GM21447 (cell line): ENCODE measurements around the gene FER.
A peak's percentile ranks its signal among the peaks of the same experiment; 100 is the strongest.
"Not testable (repeated sequence)": the region's sequence is repeated elsewhere in the genome, so short reads cannot be mapped to it uniquely, and the experiment has no call there.

ENCODE experiments used
- ATAC-seq: cut with Tn5 transposase; IDR thresholded peaks from one replicate; pipeline ENCODE4 v1.9.1; 2021; ENCODE audit not compliant: unreplicated experiment

The FER gene

DNA sequence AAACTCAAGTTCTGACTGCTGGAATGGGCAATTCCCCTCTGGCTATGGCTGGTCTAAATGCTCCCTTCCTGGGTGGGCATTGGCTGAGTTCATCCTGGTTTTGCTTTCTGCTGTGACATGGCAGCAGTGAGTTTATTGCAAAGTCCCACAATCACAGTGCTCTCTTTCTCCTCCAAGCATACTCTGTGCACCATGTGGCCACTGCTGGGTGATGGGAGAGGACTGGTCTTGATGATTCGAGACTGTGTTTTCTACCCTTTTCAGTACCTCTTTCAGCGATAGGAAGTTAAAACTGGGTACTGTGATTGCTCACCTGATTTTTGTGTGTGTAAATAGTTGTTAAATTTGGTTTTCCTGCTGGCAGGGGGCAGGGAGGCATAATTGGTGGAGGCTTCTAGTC lies 49.7 kb downstream of the FER start:
- ATAC-seq: no peak

DNA sequence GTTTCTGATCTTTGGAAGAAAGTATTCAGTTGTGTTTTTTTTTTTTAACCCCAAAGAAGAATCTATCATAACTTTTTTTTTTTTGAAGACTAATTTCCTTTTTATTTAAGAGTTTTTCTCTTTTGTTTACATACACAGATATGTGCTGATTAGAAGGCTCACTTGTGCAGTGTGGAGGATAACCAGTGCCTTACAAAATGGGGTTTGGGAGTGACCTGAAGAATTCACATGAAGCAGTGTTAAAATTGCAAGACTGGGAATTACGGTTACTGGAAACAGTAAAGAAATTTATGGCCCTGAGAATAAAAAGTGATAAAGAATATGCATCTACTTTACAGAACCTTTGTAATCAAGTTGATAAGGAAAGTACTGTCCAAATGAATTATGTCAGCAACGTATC lies 50.3 kb downstream of the FER start:
- ATAC-seq: no peak

DNA sequence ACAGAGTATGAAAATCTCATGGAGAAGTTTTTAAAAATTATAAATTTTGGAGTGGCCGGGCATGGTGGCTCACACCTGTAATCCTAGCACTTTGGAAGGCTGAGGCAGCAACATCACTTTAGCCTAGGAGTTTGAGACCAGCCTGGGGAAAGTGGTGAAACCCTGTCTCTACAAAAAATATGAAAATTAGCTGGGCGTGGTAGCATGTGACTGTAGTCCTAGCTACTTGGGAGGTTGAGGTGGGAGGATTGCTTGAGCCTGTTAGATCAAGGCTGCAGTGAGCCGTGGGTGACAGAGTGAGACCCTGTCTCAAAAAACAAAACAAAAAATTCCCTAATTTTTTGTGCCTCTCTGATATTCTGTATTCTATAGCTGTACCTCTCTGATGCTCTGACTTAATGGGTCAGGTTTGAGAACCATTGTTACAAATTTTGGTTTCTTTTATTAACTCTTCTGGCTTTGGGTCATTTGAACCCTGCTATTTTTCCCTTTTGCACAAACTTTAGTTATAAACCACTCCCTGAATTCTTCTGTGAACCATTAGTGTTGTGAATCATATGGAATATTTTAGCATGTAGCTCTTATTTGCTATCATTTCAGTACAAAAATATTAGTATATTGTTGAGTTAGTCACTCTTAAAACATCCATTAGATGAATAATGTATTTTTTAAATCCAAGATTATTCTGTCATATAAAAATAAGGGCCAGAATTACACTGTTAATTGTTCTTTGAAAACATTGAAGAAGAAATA lies 51.0 kb downstream of the FER start:
- ATAC-seq: no peak

DNA sequence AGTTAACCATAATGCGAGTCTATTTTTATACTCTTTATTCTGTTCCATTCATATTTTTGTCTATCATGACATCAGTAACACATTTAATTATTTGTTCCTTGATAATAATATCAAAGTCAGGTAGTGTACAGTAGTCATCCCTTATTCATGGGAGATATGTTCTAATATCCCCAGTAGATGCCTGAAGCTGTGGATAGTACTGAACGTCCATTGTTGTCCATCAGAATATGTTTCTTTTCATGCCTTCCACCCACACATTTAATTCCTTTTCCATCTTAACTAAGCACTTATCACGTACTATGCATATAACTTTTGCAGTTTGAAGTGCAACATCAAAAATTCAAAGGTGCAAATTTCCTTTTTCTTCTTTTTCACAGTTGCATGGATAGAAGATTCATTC lies 53.6 kb downstream of the FER start:
- no peak for ATAC-seq

DNA sequence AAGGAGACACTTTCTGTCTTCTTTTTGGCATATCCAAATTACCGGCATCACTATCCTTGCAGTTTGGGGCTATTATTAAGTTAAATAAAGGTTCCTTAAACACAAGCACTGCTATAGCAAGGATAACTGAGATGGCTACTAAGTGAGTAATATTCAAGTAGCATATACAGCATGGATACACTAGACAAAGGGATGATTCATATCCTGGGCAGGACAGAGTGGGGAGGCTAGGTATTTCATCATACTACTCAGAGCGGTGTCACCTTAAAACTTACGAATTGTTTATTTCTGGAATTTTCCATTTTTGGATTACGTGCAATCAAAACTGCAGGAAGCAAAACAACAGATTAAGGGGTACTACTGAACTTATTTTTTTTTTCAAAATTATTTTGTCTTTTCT lies 54.1 kb downstream of the FER start:
- no peak for ATAC-seq

DNA sequence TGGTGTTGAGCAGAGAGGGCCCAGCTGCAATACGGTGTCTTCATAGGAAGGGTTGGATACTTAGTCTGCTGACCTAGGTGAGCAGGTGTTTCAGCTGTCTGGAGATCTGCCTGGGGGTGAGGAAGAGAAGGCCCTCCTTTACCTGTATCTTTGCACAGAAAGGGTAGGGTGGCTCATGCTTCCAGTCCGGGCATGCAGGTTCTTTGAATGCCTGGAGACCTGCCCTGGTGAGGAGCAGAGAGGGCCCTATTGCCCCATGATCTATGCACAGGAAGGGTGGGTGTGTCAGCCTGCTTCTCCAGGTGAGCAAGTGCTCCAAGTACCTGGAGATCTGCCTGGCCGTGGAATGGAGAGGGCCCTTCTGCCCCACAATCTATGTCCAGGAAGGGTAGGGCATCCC lies 63.0 kb downstream of the FER start:
- ATAC-seq: no peak

DNA sequence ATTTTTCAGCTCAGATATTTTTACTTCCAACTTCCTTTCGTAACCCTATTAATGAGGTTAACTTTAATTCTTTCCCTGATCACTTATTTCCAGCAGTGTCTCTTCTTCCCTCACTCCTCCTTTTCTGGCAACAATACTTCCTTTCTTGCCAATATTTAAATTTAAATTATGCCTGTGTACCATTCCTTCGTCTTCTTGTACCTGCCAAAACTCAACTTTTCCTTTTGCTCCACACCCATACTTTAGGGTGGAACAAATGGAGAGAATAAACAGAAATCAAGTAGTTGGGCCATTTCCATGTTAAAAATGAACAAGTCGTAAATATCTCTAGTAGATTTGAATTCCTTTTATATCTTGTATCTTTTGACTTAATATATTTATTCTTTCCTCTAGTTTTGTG lies 66.0 kb downstream of the FER start:
- no peak for ATAC-seq

DNA sequence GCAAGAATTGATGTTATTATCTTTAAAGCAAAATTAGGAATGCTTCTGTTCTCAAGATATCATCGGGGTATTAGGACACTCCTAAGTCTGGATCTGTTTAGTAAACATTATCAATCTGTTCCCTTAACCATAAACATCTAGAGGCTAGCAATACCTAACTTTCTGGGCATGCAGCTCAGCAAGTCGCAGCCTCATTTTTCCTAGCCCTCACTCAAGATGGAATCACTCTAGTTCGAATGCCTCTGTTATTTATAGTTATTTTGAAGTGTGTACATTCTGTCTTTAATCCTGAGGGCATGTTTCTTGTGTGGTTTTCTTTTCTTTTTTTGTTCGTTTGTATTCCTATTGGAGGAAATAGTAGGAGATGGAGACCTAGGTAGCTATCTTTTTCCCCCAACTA lies 66.9 kb downstream of the FER start:
- no peak for ATAC-seq

DNA sequence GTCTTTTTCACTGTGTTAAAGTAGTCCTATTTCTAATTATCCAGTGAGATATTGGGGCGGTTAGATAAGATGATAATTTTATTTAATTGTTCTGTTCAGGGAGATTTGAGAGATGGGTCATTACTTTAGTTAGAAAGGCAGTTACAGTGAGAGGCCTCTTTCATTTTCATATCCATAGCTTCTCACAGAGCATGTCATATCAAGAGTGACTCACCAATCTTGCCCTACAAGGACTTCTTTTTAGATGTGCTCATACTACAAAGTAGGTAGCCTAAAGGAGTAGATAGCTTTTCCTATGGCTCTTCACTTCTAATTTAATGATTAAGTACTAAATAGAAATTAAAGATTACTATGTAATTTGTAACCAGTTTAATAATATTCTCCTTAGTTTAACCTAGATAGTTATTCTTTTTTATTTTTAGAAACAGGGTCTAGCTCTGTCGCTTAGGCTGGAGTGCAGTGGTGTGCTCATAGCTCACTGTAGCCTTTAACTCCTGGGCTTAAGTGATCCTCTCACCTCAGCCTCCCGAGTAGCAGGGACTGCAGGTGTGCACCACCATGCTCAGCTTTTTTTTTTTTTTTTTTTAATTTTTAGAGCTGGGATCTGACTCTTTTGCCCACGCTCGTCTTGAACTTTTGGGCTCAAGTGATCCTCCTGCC lies 71.0 kb downstream of the FER start:
- ATAC-seq: peak; percentile 98

DNA sequence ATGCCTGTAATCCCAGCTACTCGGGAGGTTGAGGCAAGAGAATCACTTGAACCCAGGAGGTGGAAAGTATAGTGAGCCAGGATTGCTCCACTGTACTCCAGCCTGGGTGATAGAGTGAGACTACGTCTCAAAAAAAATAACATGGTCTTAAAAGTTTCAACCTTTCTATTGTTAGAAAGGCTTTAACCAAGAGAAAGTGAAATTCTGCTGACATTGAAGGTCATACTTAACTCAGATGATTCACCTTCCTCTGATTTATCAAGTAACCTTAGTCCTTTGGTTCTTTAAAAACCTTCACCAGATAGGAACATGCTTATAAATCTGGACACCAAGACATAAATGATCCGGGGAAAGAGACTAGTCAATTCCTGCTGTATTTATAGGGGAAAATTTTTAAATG lies 73.3 kb downstream of the FER start:
- ATAC-seq: no peak

DNA sequence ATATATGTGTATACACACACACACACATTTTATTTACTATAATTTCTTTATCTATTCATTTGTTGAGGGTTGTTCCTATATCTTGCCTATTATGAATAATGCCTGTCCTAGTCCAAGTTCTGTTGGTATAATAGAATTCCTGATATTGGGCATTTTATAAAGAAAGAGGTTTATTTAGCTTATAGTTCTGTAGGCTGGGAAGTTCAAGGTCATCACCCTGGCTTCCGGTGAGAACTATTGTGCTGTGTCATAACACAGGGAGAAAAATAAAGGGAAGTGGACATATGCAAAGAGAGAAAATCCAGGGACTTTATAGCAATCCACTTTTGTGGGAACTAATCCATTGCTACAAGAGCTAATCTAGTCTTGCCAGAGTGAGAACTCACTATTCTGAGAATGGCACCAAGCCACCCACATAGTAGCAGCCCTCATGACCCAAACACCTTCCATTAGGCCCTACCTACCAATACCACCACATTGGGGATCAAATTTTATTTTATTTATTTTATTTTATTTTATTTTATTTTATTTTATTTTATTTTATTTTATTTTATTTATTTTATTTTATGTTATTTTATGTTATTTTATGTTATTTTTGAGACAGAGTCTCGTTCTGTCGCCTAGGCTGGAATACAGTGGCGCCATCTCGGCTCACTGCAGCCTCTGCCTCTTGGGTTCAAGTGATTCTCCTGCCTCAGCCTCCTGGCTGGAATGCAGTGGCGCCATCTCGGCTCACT lies 74.7 kb downstream of the FER start:
- ATAC-seq: no peak

DNA sequence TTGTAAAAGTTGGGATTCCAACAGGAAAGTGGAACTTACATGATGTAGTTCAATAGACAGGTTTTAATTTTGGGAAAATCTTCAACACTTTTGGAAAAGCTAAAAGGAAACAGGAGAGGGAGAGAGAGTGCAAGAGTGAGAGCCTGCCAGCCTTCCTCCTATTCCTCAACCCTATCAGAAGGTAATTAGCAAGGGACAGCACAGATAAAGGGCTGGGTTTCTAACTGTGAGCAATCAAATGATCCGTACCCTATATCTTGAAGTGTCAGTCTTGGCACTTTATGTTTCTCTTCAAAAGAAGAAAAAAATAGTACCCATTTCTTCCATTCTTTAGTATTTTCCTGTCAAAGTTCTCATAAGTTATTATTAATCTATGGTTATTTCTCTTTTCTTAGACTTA lies 79.4 kb downstream of the FER start:
- no peak for ATAC-seq

DNA sequence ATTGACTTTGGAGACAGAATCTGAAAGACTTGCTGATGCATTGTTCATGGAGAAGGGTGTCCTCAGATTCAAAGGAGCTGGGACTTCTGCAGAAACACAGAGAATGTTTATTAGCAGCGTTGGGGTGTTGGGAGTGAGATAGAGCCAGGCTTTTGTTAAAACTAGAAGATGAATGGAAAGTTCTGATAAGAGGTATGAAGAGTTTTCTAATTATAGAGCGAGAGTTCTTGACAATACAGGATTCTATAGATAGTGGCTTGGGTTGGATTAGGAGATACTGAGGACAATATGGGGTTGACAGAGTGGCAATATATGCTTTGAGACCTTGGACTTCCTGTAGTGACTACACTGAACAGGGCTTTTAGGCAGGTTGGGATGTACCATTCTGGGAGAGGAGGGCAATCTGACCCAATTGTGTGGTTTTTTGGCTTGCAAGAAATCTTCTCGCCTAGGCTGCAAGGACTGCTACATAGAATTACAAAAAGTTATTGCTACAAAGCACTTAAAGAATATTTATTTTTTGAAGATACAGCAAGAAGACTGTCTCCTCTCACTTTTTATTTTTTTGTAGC lies 83.1 kb downstream of the FER start:
- ATAC-seq: no peak

DNA sequence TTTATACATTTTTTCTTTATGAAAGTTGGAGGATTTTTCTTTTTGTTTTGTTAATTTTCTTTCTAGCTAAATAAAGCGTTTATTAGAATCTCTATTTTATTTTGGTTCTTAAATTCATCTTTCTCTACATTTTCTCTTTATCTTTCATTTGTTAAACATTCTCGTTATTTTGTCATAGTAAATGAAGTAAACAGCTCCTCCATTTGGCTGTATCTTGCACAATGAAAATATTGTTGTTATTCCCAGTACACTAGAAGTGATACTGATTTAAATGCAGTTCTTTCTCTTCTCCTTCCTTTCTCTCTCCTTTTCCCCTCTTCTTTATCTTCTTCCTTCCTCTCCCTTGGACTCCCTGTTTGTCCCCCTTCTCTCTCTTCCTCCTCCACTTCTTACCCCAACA lies 88.8 kb downstream of the FER start:
- ATAC-seq: no peak

DNA sequence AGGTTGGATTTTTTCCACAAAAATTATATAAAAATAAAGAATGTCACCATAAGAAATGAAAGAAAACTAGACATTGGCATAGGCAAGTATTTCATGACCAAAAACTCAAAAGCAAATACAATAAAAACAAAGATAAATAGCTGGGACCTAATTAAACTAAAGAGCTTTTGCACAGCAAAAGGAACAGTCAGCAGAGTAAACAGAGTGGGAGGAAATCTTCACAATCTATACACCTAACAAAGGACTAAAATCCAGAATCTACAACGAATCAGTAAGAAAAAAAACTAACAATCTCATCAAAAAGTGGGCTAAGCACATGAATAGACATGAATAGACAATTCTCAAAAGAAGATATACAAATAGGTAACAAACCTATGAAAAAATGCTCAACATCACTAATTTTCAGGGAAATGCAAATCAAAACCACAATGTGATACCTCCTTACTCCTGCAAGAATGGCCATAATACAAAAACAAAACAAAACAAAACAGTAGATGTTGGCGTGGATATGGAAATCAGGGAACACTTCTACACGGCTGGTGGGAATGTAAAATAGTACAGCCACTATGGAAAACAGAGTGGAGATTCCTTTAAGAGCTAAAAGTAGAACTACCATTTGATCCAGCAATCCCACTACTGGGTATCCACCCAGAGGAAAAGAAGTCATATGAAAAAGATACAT lies 94.7 kb downstream of the FER start:
- not testable (repeated sequence) for ATAC-seq

DNA sequence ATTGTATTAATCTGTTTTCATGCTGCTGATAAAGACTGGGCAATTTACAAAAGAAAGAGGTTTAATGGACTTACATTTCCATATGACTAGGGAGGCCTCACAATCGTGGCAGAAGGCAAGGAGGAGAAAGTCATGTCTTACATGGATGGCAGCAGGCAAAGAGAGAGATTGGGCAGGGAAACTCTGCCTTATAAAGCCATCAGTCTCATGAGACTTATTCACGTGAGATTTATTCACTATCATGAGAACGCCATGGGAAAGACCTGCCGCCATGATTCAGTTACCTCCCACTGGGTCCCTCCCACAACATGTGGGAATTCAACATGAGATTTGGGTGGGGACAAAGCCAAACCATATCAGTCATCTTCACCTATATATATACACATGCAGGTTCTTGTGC lies 103.4 kb downstream of the FER start:
- not testable (repeated sequence) for ATAC-seq

DNA sequence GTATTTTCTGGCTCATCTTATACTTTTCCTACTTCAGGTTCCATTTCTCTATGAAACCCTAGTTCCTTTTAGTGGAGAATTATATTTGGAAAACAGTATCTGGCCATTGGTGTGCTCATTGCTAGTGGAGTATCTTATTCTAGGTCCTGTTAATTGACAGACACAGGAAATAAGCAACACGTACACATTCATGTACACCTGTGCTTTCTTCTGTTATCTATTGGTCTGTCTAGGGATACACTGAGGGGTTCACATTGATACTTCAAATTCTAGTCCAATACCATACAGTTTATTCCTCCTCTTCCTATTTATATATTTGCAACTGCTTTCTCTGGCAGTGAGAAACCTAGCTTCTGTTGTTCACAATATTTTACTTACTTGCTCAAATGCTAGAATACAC lies 110.2 kb downstream of the FER start:
- no peak for ATAC-seq

DNA sequence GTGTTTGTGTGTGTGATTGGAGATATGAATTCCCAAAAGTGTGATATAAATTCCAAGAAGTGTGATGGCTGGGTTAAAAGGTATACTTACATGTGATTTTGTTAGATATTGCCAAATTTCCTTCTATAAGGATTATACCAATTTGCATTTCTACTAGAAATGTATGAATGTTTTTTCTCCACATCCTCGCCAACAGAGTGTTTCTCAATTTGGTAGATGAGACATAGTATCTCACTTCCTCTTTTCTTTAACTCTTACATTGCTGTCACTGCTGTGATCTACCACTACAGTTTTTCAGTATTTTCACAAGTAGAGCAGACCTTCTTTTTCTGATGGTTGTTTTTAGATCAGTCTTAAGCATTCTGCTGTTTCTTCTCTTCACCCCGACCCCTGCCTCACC lies 111.3 kb downstream of the FER start:
- ATAC-seq: peak; percentile 99

DNA sequence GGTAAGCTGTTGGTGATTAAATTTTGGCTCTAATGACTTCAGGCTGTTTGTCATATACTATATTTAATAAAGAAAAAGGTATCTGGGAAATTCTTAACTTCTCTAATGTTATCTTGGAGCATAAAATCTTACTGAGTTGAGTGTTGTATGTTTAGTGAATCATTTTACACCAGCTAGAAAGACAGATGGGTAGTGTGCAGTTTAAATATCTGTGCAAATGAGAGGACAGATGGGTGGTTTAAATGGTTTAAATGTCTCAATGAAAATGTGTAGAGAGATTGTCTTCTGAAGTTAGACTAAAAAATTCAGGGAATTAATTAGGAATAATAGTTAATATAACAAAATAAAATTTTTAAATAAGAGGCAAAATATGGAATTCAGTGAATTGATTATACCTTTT lies 114.5 kb downstream of the FER start:
- ATAC-seq: no peak

DNA sequence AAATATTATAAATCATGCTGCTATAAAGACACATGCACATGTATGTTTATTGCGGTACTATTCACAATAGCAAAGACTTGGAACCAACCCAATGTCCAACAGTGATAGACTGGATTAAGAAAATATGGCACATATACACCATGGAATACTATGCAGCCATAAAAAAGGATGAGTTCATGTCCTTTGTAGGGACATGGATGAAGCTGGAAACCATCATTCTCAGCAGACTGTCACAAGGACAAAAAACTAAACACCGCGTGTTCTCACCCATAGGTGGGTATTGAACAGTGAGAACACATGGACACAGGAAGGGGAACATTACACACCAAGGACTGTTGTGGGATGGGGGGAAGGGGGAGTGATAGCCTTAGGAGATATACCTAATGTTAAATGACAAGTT lies 118.4 kb downstream of the FER start:
- ATAC-seq: not testable (repeated sequence)

DNA sequence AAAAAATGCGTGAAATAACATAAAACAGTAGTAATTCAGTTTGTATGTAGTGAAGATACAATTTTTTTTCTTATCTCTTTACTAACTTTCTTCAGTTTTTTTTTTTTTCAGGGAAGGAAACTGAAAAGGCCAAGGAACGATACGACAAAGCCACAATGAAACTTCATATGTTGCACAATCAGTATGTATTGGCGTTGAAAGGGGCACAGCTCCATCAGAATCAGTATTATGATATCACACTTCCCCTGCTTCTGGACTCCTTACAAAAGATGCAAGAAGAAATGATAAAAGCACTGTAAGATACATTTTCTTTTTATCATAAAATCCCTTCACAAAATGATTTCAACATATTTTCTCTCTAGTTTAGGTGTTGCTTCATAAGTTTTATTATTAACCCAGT lies 120.0 kb downstream of the FER start:
- no peak for ATAC-seq
